Ovary (tissue), 9 donors: ENCODE measurements around the gene RNPEPL1. TPM values are rescaled to one million over a fixed set of nuclear protein-coding genes. Genes with fewer than 3 reads are reported as not detected.

ENCODE experiments used
- DNase-seq, 5 donors: peaks; one replicate each; pipeline ENCODE4 v3.0.0-alpha.2; 2019 to 2020
- H3K27ac ChIP-seq, 2 donors: fragments of 200-600 bp; one replicate each; pipeline versions ENCODE4 v1.5.1 to v1.8.0; 2019 to 2022
- H3K27me3 ChIP-seq: fragments of 200-600 bp; one replicate; pipeline ENCODE4 v1.8.0; 2022
- H3K36me3 ChIP-seq: fragments of 200-600 bp; sonication (generic); one replicate; pipeline ENCODE4 v1.5.1; 2019
- H3K4me1 ChIP-seq: one replicate; pipeline ENCODE4 v1.8.1; 2013; ENCODE audit warnings: mild to moderate bottlenecking, moderate library complexity; ENCODE audit not compliant: insufficient read depth
- H3K4me3 ChIP-seq: fragments of 200-600 bp; sonication (generic); one replicate; pipeline ENCODE4 v1.5.1; 2017
- H3K9me3 ChIP-seq, 2 donors: fragments of 200-600 bp in 1 of 2; sonication (generic) in 1 of 2; one replicate each; pipeline versions ENCODE4 v1.5.1 to v1.8.1; 2013 to 2019; ENCODE audit warnings: mild to moderate bottlenecking in 1 of 2, moderate library complexity in 1 of 2
- EP300 ChIP-seq: sonication (generic); formaldehyde crosslinking; IDR thresholded peaks from one replicate; pipeline ENCODE4 v1.6.1; 2017; ENCODE audit warnings: antibody characterized with exemption
- POLR2A ChIP-seq: fragments of 450-650 bp; IDR thresholded peaks from one replicate; pipeline ENCODE4 v1.6.1; 2017; ENCODE audit warnings: antibody characterized with exemption, mild to moderate bottlenecking, moderate library complexity
- WGBS, 3 donors: extraction: QIAGEN DNeasy Blood & Tissue Kit in 1 of 3; methylation state at CpG; one replicate each; pipeline versions ENCODE4 v1.1.5 to v1.1.7; 2013 to 2017; 5-methylcytosine and 5-hydroxymethylcytosine counted together
- intact Hi-C, 4 donors: fragments of 100-400 bp; cut with DNase I; formaldehyde crosslinking; loops; one replicate each; pipeline versions ENCODE4 v1.11.0 to v1.15.1; 2022 to 2023
- polyA plus RNA-seq, 2 donors: library from polyadenylated mRNA; stranded (reverse); fragments of 200-250 nt in 1 of 2; fragments of 350-450 nt in 1 of 2; fragmentation: Illumina TruSeq in 1 of 2; extraction: RNeasy Lipid Tissue Mini Kit (QIAGEN cat#74804) in 1 of 2; gene quantifications; one replicate each; pipeline ENCODE4 v1.2.3, GENCODE V29; 2013 to 2014
- total RNA-seq, 7 donors: library from RNA; depleted of rRNA in 2 of 7; stranded (reverse); fragments of >200 nt in 2 of 7; fragmentation: NEBNext Ultra II Directional in 3 of 7; extraction: Animal tissue kit (Norgen Biotek cat#: 25700) in 3 of 7; gene quantifications; one replicate each; pipeline versions ENCODE4 v1.1.0 to v1.2.4, GENCODE V29; 2016 to 2023
- TF ChIP-seq, protein P1 (sequence below), 3 donors: fragments of 450-650 bp in 2 of 3; fragments of 200-600 bp in 1 of 3; IDR thresholded peaks; one replicate each; pipeline versions ENCODE4 v1.5.1 to v1.8.0; 2016 to 2022; ENCODE audit warnings: antibody characterized with exemption in 3 of 3, mild to moderate bottlenecking in 1 of 3
- donor health status: DM: no; HTN: no; CAD: no; lungs with moderate emphysema.
- donor health status: DM: no; HTN: no; CAD: no.
- donor health status: Bipolar disorder and iron deficiency.
- donor health status: DM: yes; HTN: yes; CAD: no.
- donor health status: DM: no; HTN: no; CAD: no.
- donor health status: DM: yes; HTN: yes; CAD: no.

RNPEPL1 gene
- total and polyA plus RNA-seq, 9 donors: 3.5 to 27.3 (median 23.2) TPM

- TF ChIP-seq POLR2A (no peak), EP300 (no peak)
- TF ChIP-seq, protein P1, sequence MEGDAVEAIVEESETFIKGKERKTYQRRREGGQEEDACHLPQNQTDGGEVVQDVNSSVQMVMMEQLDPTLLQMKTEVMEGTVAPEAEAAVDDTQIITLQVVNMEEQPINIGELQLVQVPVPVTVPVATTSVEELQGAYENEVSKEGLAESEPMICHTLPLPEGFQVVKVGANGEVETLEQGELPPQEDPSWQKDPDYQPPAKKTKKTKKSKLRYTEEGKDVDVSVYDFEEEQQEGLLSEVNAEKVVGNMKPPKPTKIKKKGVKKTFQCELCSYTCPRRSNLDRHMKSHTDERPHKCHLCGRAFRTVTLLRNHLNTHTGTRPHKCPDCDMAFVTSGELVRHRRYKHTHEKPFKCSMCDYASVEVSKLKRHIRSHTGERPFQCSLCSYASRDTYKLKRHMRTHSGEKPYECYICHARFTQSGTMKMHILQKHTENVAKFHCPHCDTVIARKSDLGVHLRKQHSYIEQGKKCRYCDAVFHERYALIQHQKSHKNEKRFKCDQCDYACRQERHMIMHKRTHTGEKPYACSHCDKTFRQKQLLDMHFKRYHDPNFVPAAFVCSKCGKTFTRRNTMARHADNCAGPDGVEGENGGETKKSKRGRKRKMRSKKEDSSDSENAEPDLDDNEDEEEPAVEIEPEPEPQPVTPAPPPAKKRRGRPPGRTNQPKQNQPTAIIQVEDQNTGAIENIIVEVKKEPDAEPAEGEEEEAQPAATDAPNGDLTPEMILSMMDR (IDR thresholded peaks at IDR 0.05): no peak
- Histone ChIP-seq H3K27me3 (no peaks in the 10 kb centered on the region), H3K27ac (no peak overlapping the region), H3K36me3 (no peaks in the 10 kb centered on the region), H3K9me3 (no peaks in the 10 kb centered on the region), H3K4me3 (no peak overlapping the region), H3K4me1 (peaks cover 5% of the 10 kb centered on the region)
- DNase-seq: peak in 1 of 5 donors; percentile 27
- WGBS, 3 donors: 89 to 95% (median 91%) methylated on average over 11 of the region's 11 CpGs
- intact Hi-C loops: no loop called here
These were observed 30.9 kb downstream of the RNPEPL1 start for GRCh38 chr2:240599141-240599583.

GRCh38 chr2:240600451-240600961 is 32.2 kb downstream of the RNPEPL1 start:
- H3K4me1 ChIP-seq: peaks cover 2% of the 10 kb centered on the region
- no peaks in the 10 kb centered on the region for H3K9me3 ChIP-seq
- H3K27me3 ChIP-seq: no peaks in the 10 kb centered on the region
- DNase-seq: peak in 2 of 5 donors; percentile 11 to 27
- WGBS, 3 donors: 90 to 91% (median 91%) methylated on average over 16 of the region's 16 CpGs
- no peaks in the 10 kb centered on the region for H3K36me3 ChIP-seq
- H3K4me3 ChIP-seq: no peak overlapping the region
- no peak overlapping the region for H3K27ac ChIP-seq
- TF ChIP-seq EP300: no peak
- TF ChIP-seq, protein P1 (IDR thresholded peaks at IDR 0.05): no peak
- no peak for TF ChIP-seq POLR2A
- intact Hi-C loops: no loop called here

DNA sequence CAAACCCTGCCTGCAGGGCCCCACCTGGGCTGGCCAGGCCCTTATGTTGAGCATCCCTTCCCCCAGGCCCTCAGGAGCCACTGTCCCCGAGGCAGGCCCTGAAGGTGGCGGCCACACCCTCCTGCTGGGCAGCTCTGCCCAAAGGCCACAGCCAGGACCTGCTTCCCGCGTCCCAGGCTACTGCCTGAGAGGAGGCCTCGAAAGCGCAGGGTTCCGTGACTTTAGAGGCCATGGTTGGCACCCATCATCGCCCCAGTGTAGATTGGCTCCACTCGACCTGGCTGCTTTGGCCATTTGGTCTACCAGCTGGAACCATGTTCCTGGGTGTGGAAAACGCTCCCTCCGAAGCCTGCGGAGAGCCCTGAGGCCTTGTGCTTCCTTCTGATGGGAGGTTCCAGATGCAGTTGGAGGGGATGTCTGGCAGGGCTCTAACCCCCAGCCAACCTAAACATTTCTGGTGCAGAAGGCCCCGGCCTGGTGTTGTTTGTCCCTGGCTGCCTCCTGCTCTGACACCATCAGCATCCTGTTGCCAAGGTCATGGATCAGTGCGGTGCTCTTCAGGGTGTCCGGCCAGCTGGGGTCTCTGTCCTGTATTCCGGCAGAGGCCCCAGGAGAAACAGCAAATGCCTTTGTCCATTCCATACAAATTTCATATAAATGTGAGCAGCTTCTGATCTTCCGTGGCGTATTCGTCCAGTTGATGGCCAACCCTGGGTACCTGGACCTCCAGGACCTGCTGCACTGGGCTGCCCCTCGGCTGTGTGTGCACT is 33.0 kb downstream of the RNPEPL1 start:
- DNase-seq: peak in 3 of 5 donors; percentile 11 to 30 (median 12)
- H3K4me3 ChIP-seq: no peak overlapping the region
- no peaks in the 10 kb centered on the region for H3K27me3 ChIP-seq
- no peaks in the 10 kb centered on the region for H3K4me1 ChIP-seq
- no peak overlapping the region for H3K27ac ChIP-seq
- H3K36me3 ChIP-seq: no peaks in the 10 kb centered on the region
- 73 to 84% (median 79%) methylated on average over 19 to 20 of the region's 20 CpGs for WGBS, 3 donors
- H3K9me3 ChIP-seq: no peaks in the 10 kb centered on the region
- TF ChIP-seq, protein P1 (IDR thresholded peaks at IDR 0.05): no peak
- TF ChIP-seq EP300 (no peak), POLR2A (no peak)
- intact Hi-C loops: no loop called here

- Histone ChIP-seq H3K9me3 (no peaks in the 10 kb centered on the region), H3K27me3 (no peaks in the 10 kb centered on the region), H3K4me1 (no peaks in the 10 kb centered on the region), H3K4me3 (no peak overlapping the region), H3K27ac (no peak overlapping the region), H3K36me3 (no peaks in the 10 kb centered on the region)
- DNase-seq: peak in 3 of 5 donors; percentile 12 to 24 (median 13)
- WGBS, 3 donors: 88 to 91% (median 90%) methylated on average over 10 to 11 of the region's 11 CpGs
- TF ChIP-seq EP300 (no peak), POLR2A (no peak)
- TF ChIP-seq, protein P1 (IDR thresholded peaks at IDR 0.05): no peak
- intact Hi-C loops: no loop called here
These were observed 33.5 kb downstream of the RNPEPL1 start for GRCh38 chr2:240601831-240602160.
